HepG2 (cell line): ENCODE results near the gene FXN. TPM values are rescaled to one million over a fixed set of nuclear protein-coding genes. Genes with fewer than 3 reads are reported as not detected.

Experiments
- CHCHD3 ChIP-seq: sonication (generic); formaldehyde crosslinking; IDR thresholded peaks from 2 replicates; pipeline ENCODE4 v1.8.0; 2022; ENCODE audit warnings: mild to moderate bottlenecking, missing genetic modification reagents, moderate library complexity
- DNMT3B ChIP-seq: conservative IDR thresholded peaks from 2 replicates; pipeline ENCODE4 v1.6.1; 2016; ENCODE audit warnings: missing biosample characterization, control low read depth
- DR1 ChIP-seq: sonication (generic); formaldehyde crosslinking; IDR thresholded peaks from 2 replicates; pipeline ENCODE4 v1.8.0; 2021; ENCODE audit warnings: mild to moderate bottlenecking, missing genetic modification reagents, inconsistent platforms
- GATAD2A ChIP-seq: IDR thresholded peaks from 2 replicates; pipeline ENCODE4 v1.6.1; 2016
- HES4 ChIP-seq: sonication (generic); formaldehyde crosslinking; IDR thresholded peaks from 2 replicates; pipeline ENCODE4 v1.9.0; 2021; ENCODE audit warnings: mild to moderate bottlenecking, missing genetic modification reagents, borderline replicate concordance
- HMG20A ChIP-seq: IDR thresholded peaks from 2 replicates; pipeline ENCODE4 v1.6.1; 2016; ENCODE audit warnings: borderline replicate concordance
- HOXA5 ChIP-seq: sonication (generic); formaldehyde crosslinking; IDR thresholded peaks from 2 replicates; pipeline ENCODE4 v1.4.0; 2020; ENCODE audit warnings: missing genetic modification reagents
- HOXD1 ChIP-seq: sonication (generic); formaldehyde crosslinking; IDR thresholded peaks from 2 replicates; pipeline ENCODE4 v1.5.0; 2020; ENCODE audit warnings: missing genetic modification reagents
- JUNB ChIP-seq: sonication (generic); formaldehyde crosslinking; IDR thresholded peaks from 2 replicates; pipeline ENCODE4 v1.8.0; 2022; ENCODE audit warnings: missing genetic modification reagents, mild to moderate bottlenecking, borderline replicate concordance
- LCORL ChIP-seq, 2 experiments: fragments of 450-650 bp in 1 of 2; sonication (generic) in 1 of 2; formaldehyde crosslinking in 1 of 2; IDR thresholded peaks; 2 replicates each; pipeline versions ENCODE4 v1.5.0 to v1.6.1; 2017 to 2020; ENCODE audit warnings: antibody characterized with exemption in 1 of 2, missing genetic modification reagents in 1 of 2
- MAZ ChIP-seq, 2 experiments: sonication (generic) in 1 of 2; formaldehyde crosslinking in 1 of 2; IDR thresholded peaks; 2 replicates each; pipeline versions ENCODE4 v1.5.0 to v1.6.1; 2012 to 2020; ENCODE audit warnings: low read depth in 2 of 2, mild to moderate bottlenecking in 2 of 2, borderline replicate concordance in 1 of 2, improper control_type of control experiment in 1 of 2, low read length in 1 of 2, missing genetic modification reagents in 1 of 2, moderate library complexity in 1 of 2
- SMARCE1 ChIP-seq: fragments of 450-650 bp; IDR thresholded peaks from 2 replicates; pipeline ENCODE4 v1.6.1; 2017; ENCODE audit warnings: borderline replicate concordance
- TEAD2 ChIP-seq: sonication (generic); formaldehyde crosslinking; IDR thresholded peaks from 2 replicates; pipeline ENCODE4 v1.9.0; 2021; ENCODE audit warnings: missing genetic modification reagents
- XRCC5 ChIP-seq: fragments of 200-400 bp; formaldehyde crosslinking; optimal IDR thresholded peaks from 2 replicates; pipeline ENCODE3; 2017; ENCODE audit warnings: mild to moderate bottlenecking, low read length
- ZFP1 ChIP-seq: IDR thresholded peaks from 2 replicates; pipeline ENCODE4 v1.6.1; 2016
- ZNF446 ChIP-seq: sonication (generic); formaldehyde crosslinking; IDR thresholded peaks from 2 replicates; pipeline ENCODE4 v1.5.0; 2020; ENCODE audit warnings: mild to moderate bottlenecking, missing genetic modification reagents
- ZNF451 ChIP-seq: sonication (generic); formaldehyde crosslinking; IDR thresholded peaks from 2 replicates; pipeline ENCODE4 v1.5.0; 2020; ENCODE audit warnings: mild to moderate bottlenecking, missing genetic modification reagents
- ZNF605 ChIP-seq: sonication (generic); formaldehyde crosslinking; IDR thresholded peaks from 2 replicates; pipeline ENCODE4 v1.8.0; 2022; ENCODE audit warnings: mild to moderate bottlenecking, missing genetic modification reagents
- ZNF777 ChIP-seq: sonication (generic); formaldehyde crosslinking; IDR thresholded peaks from 2 replicates; pipeline ENCODE4 v1.4.0; 2020; ENCODE audit warnings: missing genetic modification reagents
- ZNF780A ChIP-seq: sonication (generic); formaldehyde crosslinking; IDR thresholded peaks from 2 replicates; pipeline ENCODE4 v1.8.0; 2022; ENCODE audit warnings: mild to moderate bottlenecking, missing genetic modification reagents, moderate library complexity
- ZNF83 ChIP-seq: sonication (generic); formaldehyde crosslinking; IDR thresholded peaks from 2 replicates; pipeline ENCODE4 v1.4.0; 2020; ENCODE audit warnings: missing genetic modification reagents, mild to moderate bottlenecking, borderline replicate concordance
- ZNF841 ChIP-seq: sonication (generic); formaldehyde crosslinking; IDR thresholded peaks from 2 replicates; pipeline ENCODE4 v1.8.1; 2023; ENCODE audit warnings: missing genetic modification reagents, borderline replicate concordance
- polyA plus RNA-seq, 8 experiments: library from polyadenylated mRNA; depleted of rRNA in 3 of 8; stranded (reverse) in 7 of 8; unstranded in 1 of 8; fragments of >200 nt; fragmentation: Illumina TruSeq in 4 of 8; extraction: Trizol in 4 of 8; gene quantifications; 2 replicates each; pipeline versions ENCODE4 v1.2.1 to v1.2.3, GENCODE V29; 2011 to 2016; ENCODE audit warnings: low read depth in 4 of 8, missing spikeins in 1 of 8, mixed read lengths in 1 of 8; ENCODE audit not compliant: insufficient read depth in 1 of 8
- total RNA-seq, 5 experiments: library from RNA; depleted of rRNA; stranded (reverse); fragments of >200 nt; fragmentation: Illumina TruSeq; extraction: Trizol; gene quantifications; 2 replicates each; pipeline ENCODE4 v1.2.3, GENCODE V29; 2016; ENCODE audit warnings: low read depth in 1 of 5
- TF ChIP-seq, protein P1 (sequence below): IDR thresholded peaks from 2 replicates; pipeline ENCODE4 v1.6.1; 2016; ENCODE audit warnings: missing biosample characterization, missing genetic modification reagents, low read depth
- TF ChIP-seq, protein P2 (sequence below): fragments of 450-650 bp; IDR thresholded peaks from 2 replicates; pipeline ENCODE4 v1.6.1; 2017; ENCODE audit warnings: mild to moderate bottlenecking
- TF ChIP-seq, protein P3 (sequence below): sonication (generic); formaldehyde crosslinking; IDR thresholded peaks from 2 replicates; pipeline ENCODE4 v1.4.0; 2020; ENCODE audit warnings: missing genetic modification reagents, low read depth, mild to moderate bottlenecking, borderline replicate concordance

The FXN gene
- total and polyA plus RNA-seq, 2 of the 13 experiments (the other 11 are each of a cell fraction or from before 2014, with no cell fraction given) = 24.1 to 26.0 TPM

DNA sequence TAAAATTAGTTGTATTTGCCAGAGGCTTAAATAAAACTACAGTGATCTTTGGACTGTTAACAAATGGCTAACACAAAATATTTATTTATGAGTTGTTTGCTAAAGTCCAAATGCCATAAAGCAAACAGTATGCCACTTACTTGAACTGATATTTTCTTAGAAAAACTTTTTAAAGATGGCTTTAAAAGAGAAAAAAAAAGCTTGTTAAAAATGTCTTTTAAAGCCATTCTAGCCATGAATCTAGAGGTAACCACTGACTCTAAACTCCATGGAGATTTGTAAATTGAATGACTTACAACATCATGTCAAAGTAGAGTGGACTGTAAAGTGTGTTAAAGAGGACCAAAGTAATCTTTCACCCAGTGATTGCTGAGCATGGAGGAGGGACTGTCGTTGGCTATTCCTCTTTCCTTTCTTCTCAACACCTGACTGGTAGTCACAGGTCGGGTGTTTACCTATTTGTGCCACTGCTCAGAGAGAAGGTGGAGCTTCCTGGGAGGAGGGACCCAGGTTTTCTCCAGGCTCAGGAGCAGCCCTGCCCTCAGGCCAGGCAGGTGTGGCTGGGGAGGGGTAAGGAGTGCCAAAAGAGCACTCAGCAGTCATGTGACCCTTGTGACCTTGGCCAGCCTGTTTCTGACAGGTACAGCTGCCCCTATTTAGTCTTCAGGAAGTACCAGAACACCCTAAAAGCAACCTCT, 69.4 kb downstream of the FXN start (continued):
- TF ChIP-seq, protein P1, sequence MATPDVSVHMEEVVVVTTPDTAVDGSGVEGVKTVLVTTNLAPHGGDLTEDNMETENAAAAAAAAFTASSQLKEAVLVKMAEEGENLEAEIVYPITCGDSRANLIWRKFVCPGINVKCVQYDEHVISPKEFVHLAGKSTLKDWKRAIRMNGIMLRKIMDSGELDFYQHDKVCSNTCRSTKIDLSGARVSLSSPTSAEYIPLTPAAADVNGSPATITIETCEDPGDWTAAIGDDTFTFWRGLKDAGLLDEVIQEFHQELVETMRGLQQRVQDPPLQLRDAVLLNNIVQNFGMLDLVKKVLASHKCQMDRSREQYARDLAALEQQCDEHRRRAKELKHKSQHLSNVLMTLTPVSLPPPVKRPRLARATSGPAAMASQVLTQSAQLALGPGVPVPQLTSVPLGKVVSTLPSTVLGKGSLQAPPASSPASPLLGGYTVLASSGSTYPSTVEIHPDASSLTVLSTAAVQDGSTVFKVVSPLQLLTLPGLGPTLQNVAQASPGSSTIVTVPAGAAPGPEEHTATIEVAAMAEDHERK (CRISPR knock-in tag) = no peak
- TF ChIP-seq DNMT3B = no peak
- TF ChIP-seq ZNF83 (CRISPR knock-in tag) = no peak
- peak; percentile 23 for TF ChIP-seq XRCC5
- TF ChIP-seq TEAD2 (CRISPR knock-in tag) = no peak
- TF ChIP-seq ZNF841 = no peak
- no peak for TF ChIP-seq ZFP1
- TF ChIP-seq, protein P2, sequence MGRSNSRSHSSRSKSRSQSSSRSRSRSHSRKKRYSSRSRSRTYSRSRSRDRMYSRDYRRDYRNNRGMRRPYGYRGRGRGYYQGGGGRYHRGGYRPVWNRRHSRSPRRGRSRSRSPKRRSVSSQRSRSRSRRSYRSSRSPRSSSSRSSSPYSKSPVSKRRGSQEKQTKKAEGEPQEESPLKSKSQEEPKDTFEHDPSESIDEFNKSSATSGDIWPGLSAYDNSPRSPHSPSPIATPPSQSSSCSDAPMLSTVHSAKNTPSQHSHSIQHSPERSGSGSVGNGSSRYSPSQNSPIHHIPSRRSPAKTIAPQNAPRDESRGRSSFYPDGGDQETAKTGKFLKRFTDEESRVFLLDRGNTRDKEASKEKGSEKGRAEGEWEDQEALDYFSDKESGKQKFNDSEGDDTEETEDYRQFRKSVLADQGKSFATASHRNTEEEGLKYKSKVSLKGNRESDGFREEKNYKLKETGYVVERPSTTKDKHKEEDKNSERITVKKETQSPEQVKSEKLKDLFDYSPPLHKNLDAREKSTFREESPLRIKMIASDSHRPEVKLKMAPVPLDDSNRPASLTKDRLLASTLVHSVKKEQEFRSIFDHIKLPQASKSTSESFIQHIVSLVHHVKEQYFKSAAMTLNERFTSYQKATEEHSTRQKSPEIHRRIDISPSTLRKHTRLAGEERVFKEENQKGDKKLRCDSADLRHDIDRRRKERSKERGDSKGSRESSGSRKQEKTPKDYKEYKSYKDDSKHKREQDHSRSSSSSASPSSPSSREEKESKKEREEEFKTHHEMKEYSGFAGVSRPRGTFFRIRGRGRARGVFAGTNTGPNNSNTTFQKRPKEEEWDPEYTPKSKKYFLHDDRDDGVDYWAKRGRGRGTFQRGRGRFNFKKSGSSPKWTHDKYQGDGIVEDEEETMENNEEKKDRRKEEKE = no peak
- TF ChIP-seq MAZ (IDR thresholded peaks at IDR 0.05; ENCODE audit: borderline replicate concordance, low read depth, low read length) = no peak
- TF ChIP-seq MAZ (CRISPR knock-in tag; IDR thresholded peaks at IDR 0.05; ENCODE audit: low read depth) = no peak
- TF ChIP-seq ZNF451 = no peak
- TF ChIP-seq ZNF780A = no peak
- TF ChIP-seq HMG20A (CRISPR knock-in tag) = peak; percentile 36; the same call in 1 of the 2 replicates
- TF ChIP-seq GATAD2A (CRISPR knock-in tag) = peak; percentile 40; the same call in 1 of the 2 replicates
- TF ChIP-seq ZNF605 (CRISPR knock-in tag) = no peak
- no peak for TF ChIP-seq HOXD1
- no peak for TF ChIP-seq ZNF446
- TF ChIP-seq SMARCE1 = no peak
- TF ChIP-seq, protein P3, sequence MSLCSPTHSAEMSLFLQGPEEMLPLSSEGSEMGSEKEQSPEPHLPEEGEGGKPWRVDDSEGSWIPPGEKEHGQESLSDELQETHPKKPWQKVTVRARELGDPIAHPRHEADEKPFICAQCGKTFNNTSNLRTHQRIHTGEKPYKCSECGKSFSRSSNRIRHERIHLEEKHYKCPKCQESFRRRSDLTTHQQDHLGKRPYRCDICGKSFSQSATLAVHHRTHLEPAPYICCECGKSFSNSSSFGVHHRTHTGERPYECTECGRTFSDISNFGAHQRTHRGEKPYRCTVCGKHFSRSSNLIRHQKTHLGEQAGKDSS = peak; percentile 76; the same call in 1 of the 2 replicates
- TF ChIP-seq ZNF777 (CRISPR knock-in tag) = no peak
- no peak for TF ChIP-seq HES4
- no peak for TF ChIP-seq LCORL (IDR thresholded peaks at IDR 0.05)
- peak; percentile 82 for TF ChIP-seq LCORL (CRISPR knock-in tag; IDR thresholded peaks at IDR 0.05)
- TF ChIP-seq JUNB (CRISPR knock-in tag) = no peak
- TF ChIP-seq DR1 (CRISPR knock-in tag) = no peak
- TF ChIP-seq CHCHD3 (CRISPR knock-in tag) = no peak
- TF ChIP-seq HOXA5 = 0 out of 2 replicates have a peak, but pooled peaks have one; percentile 56
